ENCODE results near the gene UQCRHL. TPM values are rescaled to one million over a fixed set of nuclear protein-coding genes. Genes with fewer than 3 reads are reported as not detected.
"Not testable (repeated sequence)": the region's sequence is repeated elsewhere in the genome, so short reads cannot be mapped to it uniquely, and the experiment has no call there.

The UQCRHL gene
- total RNA-seq, 2 donors from 2014 or later = 2.2 to 2.6 TPM

DNA sequence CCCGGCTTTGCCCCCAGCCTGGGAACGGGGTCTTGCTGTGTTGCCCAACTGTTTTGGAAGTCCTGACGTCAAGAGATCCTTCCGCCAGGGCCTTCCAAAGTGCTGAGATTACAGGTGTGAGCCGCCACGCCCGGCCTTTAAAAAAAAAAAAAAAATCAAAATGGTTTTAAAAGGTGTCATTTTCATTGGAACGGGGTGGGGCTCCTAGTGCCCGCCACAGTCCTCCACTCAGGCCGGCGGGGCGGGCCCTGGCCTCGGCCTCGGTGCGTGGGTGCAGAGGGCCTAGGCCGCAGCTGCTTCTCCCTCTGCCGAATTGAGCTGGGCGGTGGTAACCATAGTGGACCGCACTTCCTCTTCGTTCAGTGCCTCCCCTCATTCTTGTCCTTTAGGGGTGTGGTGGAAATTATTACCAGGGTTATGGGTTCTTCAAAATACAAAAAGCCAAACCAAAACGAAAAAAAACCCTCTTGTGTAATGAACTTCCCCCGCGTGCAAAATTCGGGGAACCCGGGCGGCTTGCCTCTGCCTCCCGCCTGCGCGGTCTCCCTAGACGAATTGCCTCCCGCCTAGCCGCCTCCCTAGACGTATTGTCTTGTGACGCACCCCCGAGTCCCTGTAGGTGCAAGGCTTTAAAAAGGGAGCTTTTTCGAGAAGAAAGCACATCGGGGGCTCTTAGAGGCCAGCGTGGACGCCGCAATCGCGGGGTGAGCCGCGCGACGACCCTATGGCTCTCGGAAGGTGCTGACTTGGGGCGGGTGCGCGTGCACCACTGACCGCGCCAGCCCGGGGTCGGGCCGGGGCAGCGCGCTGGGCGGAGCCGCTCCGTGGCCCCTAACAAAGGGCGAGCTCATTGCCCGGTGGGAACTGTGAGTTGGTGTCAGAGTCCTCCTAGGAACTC lies 29.6 kb upstream of the UQCRHL start:
- intact Hi-C loops (cut with DNase I, micrococcal nuclease) = no loop called here

DNA sequence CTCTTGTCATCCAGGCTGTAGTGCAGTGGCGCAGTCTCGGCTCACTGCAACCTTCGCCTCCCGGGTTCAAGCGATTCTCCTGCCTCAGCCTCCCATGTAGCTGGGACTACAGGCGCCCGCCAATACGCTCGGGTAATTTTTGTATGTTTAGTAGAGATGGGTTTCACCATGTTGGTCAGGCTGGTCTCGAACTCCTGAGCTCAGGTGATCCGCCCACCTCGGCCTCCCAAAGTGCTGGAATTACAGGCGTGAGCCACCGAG lies 29.0 kb upstream of the UQCRHL start:
- DNase-seq; intact Hi-C loops (cut with DNase I, micrococcal nuclease); ATAC-seq: not testable (repeated sequence)

More for the DNA sequence above, 29.6 kb upstream of the UQCRHL start:
- peak; percentile 20 for ATAC-seq
- peak; percentile 70 to 71 for DNase-seq

- ATAC-seq (peak; percentile 76), DNase-seq (peak; percentile 99)
- intact Hi-C loops (cut with DNase I, micrococcal nuclease) = no loop called here
These were observed 28.5 kb upstream of the UQCRHL start for GRCh38 chr1:15835741-15836510.

DNA sequence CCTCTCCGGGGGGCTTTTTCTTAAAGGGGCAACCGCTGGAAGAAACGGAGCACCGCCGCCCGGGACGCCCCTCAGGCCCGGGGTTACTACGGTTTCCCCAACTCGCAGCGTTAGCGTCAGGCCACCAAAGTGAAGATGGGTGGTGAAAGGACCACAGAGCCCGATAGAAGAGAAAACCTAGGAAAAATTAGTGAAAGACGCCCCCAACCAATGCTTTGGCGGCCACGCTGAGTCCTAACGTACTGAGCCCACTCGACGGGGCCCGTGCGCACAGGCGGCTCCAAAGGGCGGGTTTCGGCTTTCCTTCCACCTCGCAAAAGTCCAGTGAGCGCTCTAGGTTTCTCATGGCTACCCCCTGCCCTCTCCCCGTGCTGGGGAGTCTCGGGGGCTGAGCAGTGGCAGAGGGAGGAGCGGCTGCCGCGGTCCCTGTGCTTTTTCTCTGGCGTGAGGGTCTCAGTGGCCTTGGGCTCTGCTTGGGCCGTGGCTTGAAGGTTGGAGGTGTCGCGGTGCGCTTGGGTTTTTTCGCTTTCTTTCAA lies 27.8 kb upstream of the UQCRHL start:
- ATAC-seq = peak; percentile 25
- peak in 1 of 2 donors; percentile 64 for DNase-seq
- intact Hi-C loops (cut with DNase I, micrococcal nuclease) = no loop called here

DNA sequence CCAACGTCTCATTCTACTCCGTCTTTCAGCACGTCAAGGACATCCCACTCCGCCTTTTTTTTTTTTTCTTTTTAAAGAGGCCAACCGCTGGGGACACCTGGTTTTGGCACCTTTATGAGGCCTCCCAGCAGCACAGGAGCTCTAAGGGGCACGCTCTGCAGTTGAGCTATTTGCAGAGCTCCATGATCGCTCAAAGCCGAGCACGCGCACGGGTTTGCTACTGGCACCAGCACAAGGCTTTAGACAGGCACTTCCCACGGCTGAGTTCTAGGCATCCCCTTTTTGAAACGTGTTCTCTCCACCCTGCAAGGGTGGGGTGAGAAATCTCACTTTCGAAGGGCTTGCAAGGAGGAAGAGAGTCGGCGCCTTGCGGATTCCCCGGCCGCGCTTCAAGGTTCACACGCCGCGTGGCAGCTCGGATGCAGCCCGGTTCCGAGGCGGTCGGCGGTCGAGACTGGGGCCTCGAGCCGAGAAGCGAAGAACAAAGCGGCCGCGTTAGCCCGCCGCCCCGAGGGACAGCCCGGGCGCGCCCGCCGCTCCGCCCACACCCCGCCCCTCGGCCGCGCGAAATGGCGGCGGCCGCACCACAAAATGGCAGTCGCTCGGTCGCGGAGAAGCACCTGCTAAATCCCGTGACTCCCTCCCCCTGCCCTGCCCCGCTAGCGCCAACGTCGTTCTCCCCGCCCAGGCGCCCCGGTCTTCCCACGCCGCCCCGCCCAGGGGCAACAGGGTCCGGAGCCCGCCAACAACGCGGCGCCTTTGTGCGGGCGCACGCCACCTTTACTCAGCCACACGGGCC lies 27.2 kb upstream of the UQCRHL start:
- DNase-seq (peak; percentile 91 to 92), ATAC-seq (peak; percentile 70)
- intact Hi-C loops (cut with DNase I, micrococcal nuclease) = no loop called here

- DNase-seq = no peak
- intact Hi-C loops (cut with DNase I, micrococcal nuclease) = no loop called here
- ATAC-seq = no peak
These were observed 26.5 kb upstream of the UQCRHL start for GRCh38 chr1:15833842-15834405.

- intact Hi-C loops (cut with DNase I, micrococcal nuclease) = no loop called here
- DNase-seq = peak; percentile 71 to 78
- peak; percentile 19 for ATAC-seq
These were observed 25.7 kb upstream of the UQCRHL start for GRCh38 chr1:15833069-15833679.

- DNase-seq (no peak), ATAC-seq (no peak)
- intact Hi-C loops (cut with DNase I, micrococcal nuclease) = no loop called here
These were observed 22.8 kb upstream of the UQCRHL start for GRCh38 chr1:15830258-15830657.

- ATAC-seq; intact Hi-C loops (cut with DNase I, micrococcal nuclease): not testable (repeated sequence)
- peak in 1 of 2 donors; percentile 12 for DNase-seq
These were observed 21.5 kb upstream of the UQCRHL start for GRCh38 chr1:15828931-15829330.

GRCh38 chr1:15827567-15827966 lies 20.1 kb upstream of the UQCRHL start:
- DNase-seq; intact Hi-C loops (cut with DNase I, micrococcal nuclease); ATAC-seq: not testable (repeated sequence)

DNA sequence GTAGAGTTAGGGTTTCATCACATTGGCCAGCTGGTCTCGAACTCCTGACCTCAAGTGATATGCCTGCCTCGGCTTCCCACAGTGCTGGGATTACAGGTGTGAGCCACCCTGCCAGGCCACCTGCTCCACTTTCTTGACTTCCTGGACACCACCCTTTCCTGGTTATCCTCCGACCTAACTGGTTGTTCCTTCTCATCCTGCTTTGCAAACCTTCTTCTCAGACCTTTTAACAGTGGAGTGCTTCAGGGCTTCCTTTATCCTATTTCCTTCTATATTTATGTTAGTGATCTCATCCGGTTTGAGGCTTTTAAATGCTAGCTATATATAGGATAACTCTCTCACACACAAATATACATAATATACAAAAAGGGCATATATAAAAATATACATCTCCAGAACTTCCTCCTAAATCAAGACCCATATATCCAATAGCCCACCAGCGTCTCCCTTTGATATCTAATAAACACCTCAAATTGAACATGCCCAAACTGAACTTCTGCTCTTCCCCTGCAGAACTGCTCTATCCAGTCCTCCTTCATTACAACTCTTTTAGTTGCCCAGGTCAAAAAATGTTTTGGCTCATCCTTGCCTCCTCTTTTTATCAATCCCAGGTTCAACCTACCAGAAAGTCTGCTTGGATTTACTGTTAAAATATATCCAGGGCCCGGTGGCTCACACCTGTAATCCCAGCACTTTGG lies 19.5 kb upstream of the UQCRHL start:
- intact Hi-C loops (cut with DNase I, micrococcal nuclease) = no loop called here
- ATAC-seq = peak; percentile 68
- DNase-seq = no peak

- intact Hi-C loops (cut with DNase I, micrococcal nuclease) = no loop called here
- no peak for DNase-seq
- ATAC-seq = no peak
These were observed 18.4 kb upstream of the UQCRHL start for GRCh38 chr1:15825800-15826199.

DNA sequence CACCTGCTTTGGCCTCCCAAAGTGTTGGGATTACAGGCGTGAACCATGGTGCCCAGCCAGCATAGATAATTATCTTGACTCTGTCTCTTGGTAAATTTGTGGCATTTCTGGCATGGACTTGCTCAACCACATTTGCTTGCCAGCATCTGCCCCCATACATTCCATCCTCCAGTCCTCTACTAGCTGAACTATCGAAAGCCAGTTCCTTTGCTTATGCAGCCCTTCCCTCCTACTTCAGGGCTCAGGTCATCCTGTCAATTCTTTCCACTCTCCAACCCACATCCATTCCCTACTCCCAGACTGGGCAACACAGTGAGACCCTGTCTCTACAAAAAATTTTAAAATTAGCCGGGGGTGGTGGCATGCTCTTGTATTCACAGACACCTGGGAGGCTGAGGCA lies 13.0 kb upstream of the UQCRHL start:
- intact Hi-C loops (cut with DNase I, micrococcal nuclease) = no loop called here
- ATAC-seq = no peak
- peak in 1 of 2 donors; percentile 3 for DNase-seq

GRCh38 chr1:15816674-15817073 lies 9.2 kb upstream of the UQCRHL start:
- ATAC-seq (no peak), DNase-seq (no peak)
- intact Hi-C loops (cut with DNase I, micrococcal nuclease) = loop anchor here in 1 of 2 donors (5.0 kb wide), 1 partner anchor 176 kb away; no protein-coding TSS in a partner anchor

- DNase-seq (peak in 1 of 2 donors; percentile 2), ATAC-seq (no peak)
- intact Hi-C loops (cut with DNase I, micrococcal nuclease) = no loop called here
These were observed 2.6 kb upstream of the UQCRHL start for GRCh38 chr1:15810073-15810472.

GRCh38 chr1:15808955-15809354 lies 1.5 kb upstream of the UQCRHL start:
- DNase-seq = peak in 1 of 2 donors; percentile 5
- no peak for ATAC-seq
- intact Hi-C loops (cut with DNase I, micrococcal nuclease) = loop anchor here in 1 of 2 donors (10.0 kb wide), 1 partner anchor 246 kb away; no protein-coding TSS in a partner anchor

DNA sequence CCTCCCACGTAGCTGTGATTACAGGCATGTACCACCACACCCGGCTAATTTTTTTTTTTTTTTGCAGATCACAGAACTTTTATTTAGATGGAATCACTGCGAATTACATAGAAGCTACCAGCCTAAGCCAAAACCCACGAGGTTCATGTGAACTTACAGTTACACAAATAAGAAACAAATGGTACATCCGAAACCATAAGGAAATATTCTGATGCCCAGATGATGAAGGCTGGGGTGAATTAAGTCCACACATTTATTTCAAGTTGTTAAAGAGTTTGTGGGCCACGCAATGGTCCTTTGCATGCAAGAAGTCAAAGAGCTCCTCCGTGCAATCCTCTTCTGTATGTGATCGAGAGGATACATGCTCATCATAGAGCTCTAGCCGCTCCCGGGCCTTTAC lies 328 bp downstream of the UQCRHL start:
- intact Hi-C loops (cut with DNase I, micrococcal nuclease) = loop anchor here in 1 of 2 donors (10.0 kb wide), 1 partner anchor 248 kb away; no protein-coding TSS in a partner anchor
- DNase-seq = peak in 1 of 2 donors; percentile 4
- no peak for ATAC-seq

Measured in left colon (tissue), 2 donors.